Nephron (organoid): ENCODE data around the gene KAT7.
A peak's percentile ranks its signal among the peaks of the same experiment; 100 is the strongest.

Experiments used
- H3K27ac Mint-ChIP-seq, 3 experiments: 2 replicates each; pipeline ENCODE4 v1.8.0; 2020; ENCODE audit warnings: mixed read lengths in 3 of 3, mild to moderate bottlenecking in 2 of 3, moderate library complexity in 1 of 3
- H3K27me3 Mint-ChIP-seq: 2 replicates; pipeline ENCODE4 v1.8.0; 2021; ENCODE audit warnings: low read depth, mild to moderate bottlenecking, moderate library complexity, mixed read lengths
- H3K36me3 Mint-ChIP-seq: 2 replicates; pipeline ENCODE4 v1.8.0; 2020; ENCODE audit warnings: low read depth, mixed read lengths
- H3K4me1 Mint-ChIP-seq: 2 replicates; pipeline ENCODE4 v1.8.0; 2020; ENCODE audit warnings: mixed read lengths
- H3K4me3 Mint-ChIP-seq, 3 experiments: 2 replicates each; pipeline ENCODE4 v1.8.0; 2020; ENCODE audit warnings: mild to moderate bottlenecking in 3 of 3, mixed read lengths in 3 of 3, moderate library complexity in 2 of 3
- H3K9me3 Mint-ChIP-seq: 2 replicates; pipeline ENCODE4 v1.8.0; 2020; ENCODE audit warnings: mixed read lengths
- CTCF ChIP-seq, 3 experiments: fragments of 200-600 bp; sonication (generic); IDR thresholded peaks; one replicate each; pipeline ENCODE4 v1.5.0; 2021; ENCODE audit warnings: antibody characterized with exemption in 3 of 3; ENCODE audit not compliant: unreplicated experiment in 3 of 3

Gene KAT7

GRCh38 chr17:49745175-49746139 is 43.0 kb upstream of the KAT7 start:
- Mint-ChIP-seq H3K27ac (no peak overlapping the region), H3K4me1 (peaks cover 66% of the 10 kb centered on the region), H3K4me3 (no peak overlapping the region), H3K9me3 (no peaks in the 10 kb centered on the region), H3K27me3 (no peaks in the 10 kb centered on the region), H3K36me3 (no peaks in the 10 kb centered on the region)
- no peak for TF ChIP-seq CTCF (IDR thresholded peaks at IDR 0.05; ENCODE audit: unreplicated experiment in 3 of 3)

DNA sequence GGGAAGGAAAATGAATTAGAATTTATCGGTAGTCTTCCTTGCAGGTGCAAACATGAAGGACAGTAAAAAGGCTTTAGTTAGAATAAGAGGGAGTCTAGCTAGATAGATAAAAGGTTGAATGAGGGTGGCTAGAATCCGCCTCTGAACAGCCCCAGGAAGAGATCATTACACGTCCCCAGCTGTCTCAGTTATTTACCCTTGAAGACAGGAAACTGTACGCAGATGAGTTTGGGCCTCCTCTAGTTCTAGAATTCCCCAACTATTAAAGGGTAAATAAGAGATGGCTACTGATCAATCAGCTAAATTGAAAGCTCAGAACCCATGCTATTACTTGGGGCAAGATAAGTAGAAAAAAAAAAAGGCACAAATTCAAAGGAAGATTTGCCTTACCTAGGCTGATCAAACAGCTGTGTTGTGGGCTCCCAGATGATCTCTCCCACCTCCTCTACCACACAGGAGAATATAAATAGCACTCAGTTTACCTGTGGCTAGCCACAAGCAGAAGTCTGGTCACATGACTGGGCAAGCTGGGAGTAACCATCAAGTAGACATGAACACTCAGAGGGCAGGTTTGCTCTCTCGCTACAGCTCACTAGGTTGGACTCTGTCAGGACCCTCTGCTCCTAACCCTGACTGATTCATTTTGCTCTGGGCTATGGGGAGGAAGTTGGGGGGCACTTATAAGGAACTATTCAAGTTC is 41.5 kb upstream of the KAT7 start:
- TF ChIP-seq CTCF (IDR thresholded peaks at IDR 0.05; ENCODE audit: unreplicated experiment in 3 of 3): no peak
- Mint-ChIP-seq H3K9me3 (no peaks in the 10 kb centered on the region), H3K36me3 (no peaks in the 10 kb centered on the region), H3K27me3 (no peaks in the 10 kb centered on the region), H3K27ac (peak overlapping the region in 2 of 3 experiments; percentile 6 to 20), H3K4me3 (no peak overlapping the region), H3K4me1 (peaks cover 51% of the 10 kb centered on the region)

DNA sequence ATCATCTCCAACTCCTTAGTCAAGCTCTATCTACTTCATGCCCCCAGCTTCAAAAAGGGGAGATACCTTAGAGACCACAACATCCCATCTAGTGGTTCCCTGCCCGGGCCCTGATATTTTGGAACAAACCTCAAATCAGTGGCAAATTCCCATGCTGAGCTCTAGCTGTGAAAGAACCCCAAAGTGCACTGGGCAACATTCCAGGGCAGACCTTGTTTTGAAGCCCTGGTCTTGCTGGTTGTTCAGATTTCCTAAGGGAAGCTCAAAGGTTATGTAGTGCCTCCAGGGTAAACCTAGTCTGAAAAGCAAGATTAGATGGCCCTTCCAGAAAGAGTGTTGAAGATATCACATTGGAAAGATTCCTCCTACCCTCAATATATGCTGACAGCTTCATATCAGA is 40.8 kb upstream of the KAT7 start:
- Mint-ChIP-seq H3K36me3 (no peaks in the 10 kb centered on the region), H3K27me3 (no peaks in the 10 kb centered on the region), H3K27ac (peak overlapping the region in 1 of 3 experiments; percentile 6), H3K4me1 (peaks cover 50% of the 10 kb centered on the region), H3K4me3 (no peak overlapping the region), H3K9me3 (no peaks in the 10 kb centered on the region)
- TF ChIP-seq CTCF (IDR thresholded peaks at IDR 0.05; ENCODE audit: unreplicated experiment in 3 of 3): no peak

GRCh38 chr17:49748223-49748622 is 40.3 kb upstream of the KAT7 start:
- Mint-ChIP-seq H3K27ac (peak overlapping the region; percentile 86 to 95 (median 89)), H3K27me3 (no peaks in the 10 kb centered on the region), H3K4me3 (no peak overlapping the region), H3K9me3 (no peaks in the 10 kb centered on the region), H3K4me1 (peaks cover 45% of the 10 kb centered on the region), H3K36me3 (no peaks in the 10 kb centered on the region)
- no peak for TF ChIP-seq CTCF (IDR thresholded peaks at IDR 0.05; ENCODE audit: unreplicated experiment in 3 of 3)

DNA sequence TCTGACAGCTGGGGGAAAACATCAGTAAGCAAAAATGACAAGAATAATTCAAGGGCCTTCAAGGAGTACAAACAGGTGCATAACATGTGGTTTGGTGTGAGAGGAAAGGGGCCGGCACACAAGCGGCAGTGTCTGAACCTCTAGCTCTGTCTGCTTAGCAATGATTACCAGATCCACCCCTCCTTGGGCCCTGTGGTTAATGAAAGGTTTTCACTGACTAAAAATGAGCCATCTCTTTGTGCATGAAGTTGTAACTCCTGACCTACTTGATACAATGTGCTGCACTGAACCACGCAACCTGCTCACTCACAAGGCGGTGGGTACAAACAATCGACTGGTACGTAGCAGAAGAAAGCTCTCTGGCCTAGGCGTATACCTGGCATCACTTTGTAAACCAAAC is 39.7 kb upstream of the KAT7 start:
- TF ChIP-seq CTCF (IDR thresholded peaks at IDR 0.05; ENCODE audit: unreplicated experiment in 3 of 3): no peak
- no peaks in the 10 kb centered on the region for H3K9me3 Mint-ChIP-seq
- H3K4me1 Mint-ChIP-seq: peaks cover 45% of the 10 kb centered on the region
- H3K27me3 Mint-ChIP-seq: no peaks in the 10 kb centered on the region
- H3K27ac Mint-ChIP-seq: peak overlapping the region; percentile 86 to 95 (median 89)
- H3K36me3 Mint-ChIP-seq: no peaks in the 10 kb centered on the region
- H3K4me3 Mint-ChIP-seq: no peak overlapping the region
